Astrocyte (in vitro differentiated cells and primary cell): Measurements from ENCODE around the gene GORASP2.

Experiments
- EZH2 ChIP-seq: IDR thresholded peaks from 2 replicates; pipeline ENCODE4 v1.6.1; 2012; ENCODE audit warnings: mild to moderate bottlenecking, low read length, inconsistent platforms; ENCODE audit not compliant: insufficient read depth
- TF ChIP-seq, protein P1 (sequence below): IDR thresholded peaks from 2 replicates; pipeline ENCODE4 v1.5.1; 2011; ENCODE audit warnings: low read depth, mild to moderate bottlenecking, inconsistent platforms, low read length, moderate library complexity; ENCODE audit not compliant: insufficient read depth

DNA sequence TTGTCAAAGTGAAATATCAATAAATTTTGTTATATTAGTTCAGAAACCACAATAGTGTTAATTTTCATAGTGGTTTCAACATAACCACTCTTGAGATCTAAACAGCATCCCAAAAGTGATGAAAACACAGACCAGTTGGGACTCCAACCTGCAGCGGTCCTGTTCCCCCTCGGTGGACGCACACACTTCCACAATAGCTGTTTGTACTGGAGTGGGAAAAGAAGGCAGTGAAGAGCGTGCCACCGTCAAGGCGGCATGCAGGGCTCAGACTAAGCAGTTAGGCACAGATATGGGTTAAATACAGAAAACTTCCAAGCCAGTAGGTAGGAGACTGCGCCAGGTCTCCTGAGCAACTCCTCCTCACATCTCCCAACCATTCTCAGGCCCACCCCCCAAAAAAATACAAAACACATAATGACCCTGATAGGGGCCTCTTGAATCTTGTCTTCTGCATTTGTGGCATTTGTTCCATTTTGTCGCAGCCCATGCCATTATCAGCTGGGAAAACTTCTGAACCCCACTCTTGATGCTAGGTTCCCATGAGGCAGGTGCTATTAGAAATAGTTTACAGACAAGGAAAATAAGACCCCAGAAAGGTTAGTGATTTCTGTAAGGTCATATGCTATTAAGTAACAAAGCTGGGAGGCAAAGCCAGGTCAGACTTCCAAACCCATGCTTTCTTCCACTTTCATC lies 57.7 kb downstream of the GORASP2 start:
- TF ChIP-seq, protein P1, sequence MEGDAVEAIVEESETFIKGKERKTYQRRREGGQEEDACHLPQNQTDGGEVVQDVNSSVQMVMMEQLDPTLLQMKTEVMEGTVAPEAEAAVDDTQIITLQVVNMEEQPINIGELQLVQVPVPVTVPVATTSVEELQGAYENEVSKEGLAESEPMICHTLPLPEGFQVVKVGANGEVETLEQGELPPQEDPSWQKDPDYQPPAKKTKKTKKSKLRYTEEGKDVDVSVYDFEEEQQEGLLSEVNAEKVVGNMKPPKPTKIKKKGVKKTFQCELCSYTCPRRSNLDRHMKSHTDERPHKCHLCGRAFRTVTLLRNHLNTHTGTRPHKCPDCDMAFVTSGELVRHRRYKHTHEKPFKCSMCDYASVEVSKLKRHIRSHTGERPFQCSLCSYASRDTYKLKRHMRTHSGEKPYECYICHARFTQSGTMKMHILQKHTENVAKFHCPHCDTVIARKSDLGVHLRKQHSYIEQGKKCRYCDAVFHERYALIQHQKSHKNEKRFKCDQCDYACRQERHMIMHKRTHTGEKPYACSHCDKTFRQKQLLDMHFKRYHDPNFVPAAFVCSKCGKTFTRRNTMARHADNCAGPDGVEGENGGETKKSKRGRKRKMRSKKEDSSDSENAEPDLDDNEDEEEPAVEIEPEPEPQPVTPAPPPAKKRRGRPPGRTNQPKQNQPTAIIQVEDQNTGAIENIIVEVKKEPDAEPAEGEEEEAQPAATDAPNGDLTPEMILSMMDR = no peak
- no peak for TF ChIP-seq EZH2
